Nephron progenitor cell (in vitro differentiated cells): ENCODE data around the gene SPAG6.

Source experiments
- DNase-seq: peaks from one replicate; pipeline ENCODE4 v3.0.0; 2021
- H3K27ac Mint-ChIP-seq: 2 replicates; pipeline ENCODE4 v1.8.0; 2021; ENCODE audit warnings: mild to moderate bottlenecking, moderate library complexity, mixed read lengths
- H3K27me3 Mint-ChIP-seq: 2 replicates; pipeline ENCODE4 v1.8.0; 2021; ENCODE audit warnings: mild to moderate bottlenecking, low read depth, mixed read lengths; ENCODE audit not compliant: poor library complexity
- H3K36me3 Mint-ChIP-seq: 2 replicates; pipeline ENCODE4 v1.8.0; 2021; ENCODE audit warnings: low read depth, mixed read lengths
- H3K4me1 Mint-ChIP-seq: 2 replicates; pipeline ENCODE4 v1.8.0; 2021; ENCODE audit warnings: mixed read lengths
- H3K4me3 Mint-ChIP-seq: 2 replicates; pipeline ENCODE4 v1.8.0; 2021; ENCODE audit warnings: mild to moderate bottlenecking, moderate library complexity, mixed read lengths
- H3K9me3 Mint-ChIP-seq: 2 replicates; pipeline ENCODE4 v1.8.0; 2021; ENCODE audit warnings: mild to moderate bottlenecking, moderate library complexity, mixed read lengths
- CTCF ChIP-seq: fragments of 200-600 bp; sonication (generic); IDR thresholded peaks from 2 replicates; pipeline ENCODE4 v1.5.0; 2021; ENCODE audit warnings: antibody characterized with exemption

Gene SPAG6

DNA sequence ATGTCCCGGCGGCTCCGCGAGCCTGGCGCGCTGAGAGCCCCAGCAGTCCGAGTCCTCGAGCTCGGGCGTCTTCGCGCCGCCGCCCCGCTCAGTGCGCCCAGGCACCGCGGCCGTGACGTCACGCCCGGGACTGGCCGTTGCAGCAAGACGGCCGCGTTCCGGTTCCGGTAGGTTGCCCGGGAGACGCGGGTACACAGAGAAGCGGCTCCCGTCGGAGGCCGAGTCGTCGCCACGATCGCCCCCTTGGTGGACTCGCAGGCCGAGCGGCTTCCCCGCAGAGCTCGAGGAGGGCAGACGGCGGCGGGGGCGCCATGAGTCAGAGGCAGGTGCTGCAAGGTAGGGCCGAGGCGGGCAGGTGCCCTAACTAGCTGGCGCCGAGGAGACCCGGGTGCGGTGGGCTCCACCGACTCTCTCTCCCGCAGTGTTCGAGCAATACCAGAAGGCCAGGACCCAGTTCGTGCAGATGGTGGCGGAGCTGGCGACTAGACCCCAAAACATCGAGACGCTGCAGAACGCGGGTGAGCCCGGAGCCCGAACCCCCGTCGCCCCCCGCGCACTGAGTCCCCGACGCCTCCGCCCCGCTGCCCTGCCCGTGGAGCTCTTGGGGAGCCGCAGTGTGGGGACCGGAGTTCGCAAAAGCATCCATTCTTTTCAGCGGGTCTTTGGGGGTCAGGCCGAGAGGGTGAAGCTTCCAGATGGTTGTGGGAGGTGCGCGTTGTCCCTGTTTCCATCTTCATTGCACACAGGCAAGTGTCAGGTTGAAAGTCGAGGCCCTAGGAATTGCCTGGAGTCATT, at the start of gene SPAG6:
Gene SPAG6 (plus strand): TSS at position 196 of the 795 bp plus-strand sequence. CDS start 116 bp downstream, at position 312.
- H3K27me3 Mint-ChIP-seq: peaks cover 81% of the 10 kb centered on the region
- peak; percentile 81 for DNase-seq

DNA sequence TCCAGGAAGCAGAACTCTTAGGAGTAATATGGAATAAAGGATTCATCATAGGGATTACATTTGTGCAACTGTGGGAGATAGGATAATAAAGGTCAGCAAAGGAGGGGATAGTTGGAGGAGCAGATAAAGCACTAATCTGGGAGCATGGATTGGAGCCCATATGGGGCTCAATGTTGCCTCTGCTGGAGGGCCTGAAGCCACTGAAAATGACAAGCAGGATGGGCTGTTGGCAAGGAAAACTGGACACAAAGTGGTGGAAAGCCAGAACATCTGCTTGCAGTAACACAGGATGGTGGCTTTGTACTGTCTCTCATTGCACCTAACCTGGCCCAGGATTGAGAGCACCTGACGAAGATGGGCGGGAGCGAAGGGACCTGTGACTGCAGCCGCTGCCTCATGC, 44.1 kb upstream of the SPAG6 start:
- peaks cover 24% of the 10 kb centered on the region for H3K27me3 Mint-ChIP-seq
- no peaks in the 10 kb centered on the region for H3K4me1 Mint-ChIP-seq
- no peak for TF ChIP-seq CTCF
- DNase-seq: no peak
- no peak overlapping the region for H3K27ac Mint-ChIP-seq
- no peaks in the 10 kb centered on the region for H3K36me3 Mint-ChIP-seq
- H3K9me3 Mint-ChIP-seq: no peaks in the 10 kb centered on the region
- H3K4me3 Mint-ChIP-seq: no peak overlapping the region

More for the DNA sequence above, at the start of gene SPAG6:
- H3K4me3 Mint-ChIP-seq: peak within 1 kb of the TSS; percentile 70
- H3K4me1 Mint-ChIP-seq: peaks cover 17% of the 10 kb centered on the region
- peaks cover 3% of the 10 kb centered on the region for H3K9me3 Mint-ChIP-seq
- H3K36me3 Mint-ChIP-seq: no peaks in the 10 kb centered on the region
- H3K27ac Mint-ChIP-seq: no peak within 1 kb of the TSS
- no peak for TF ChIP-seq CTCF

- no peak for TF ChIP-seq CTCF
- no peak for DNase-seq
- H3K4me3 Mint-ChIP-seq: no peak overlapping the region
- no peaks in the 10 kb centered on the region for H3K9me3 Mint-ChIP-seq
- H3K4me1 Mint-ChIP-seq: no peaks in the 10 kb centered on the region
- no peaks in the 10 kb centered on the region for H3K36me3 Mint-ChIP-seq
- peaks cover 9% of the 10 kb centered on the region for H3K27me3 Mint-ChIP-seq
- H3K27ac Mint-ChIP-seq: no peak overlapping the region
Measured at GRCh38 chr10:22303461-22303860, 41.8 kb upstream of the SPAG6 start.

DNA sequence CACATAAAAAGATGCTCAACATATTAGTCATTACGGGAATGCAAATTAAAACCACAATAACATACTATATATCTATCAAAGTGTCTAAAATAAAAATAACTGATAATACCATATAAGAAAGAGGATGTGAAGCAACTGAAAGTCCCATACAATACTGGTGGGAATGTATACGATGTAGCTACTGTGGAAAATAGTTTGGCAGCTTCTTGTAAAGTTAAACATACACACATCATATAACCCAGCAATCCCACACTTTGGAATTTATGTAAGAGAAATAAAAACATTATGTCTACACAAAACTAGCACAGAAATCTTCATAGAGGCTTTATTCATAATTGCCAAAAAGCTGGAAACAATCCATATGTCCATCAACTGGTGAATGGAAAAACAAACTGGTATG, 39.6 kb upstream of the SPAG6 start:
- H3K36me3 Mint-ChIP-seq: no peaks in the 10 kb centered on the region
- H3K4me3 Mint-ChIP-seq: no peak overlapping the region
- no peaks in the 10 kb centered on the region for H3K9me3 Mint-ChIP-seq
- no peak for DNase-seq
- peaks cover 9% of the 10 kb centered on the region for H3K27me3 Mint-ChIP-seq
- no peak overlapping the region for H3K27ac Mint-ChIP-seq
- no peaks in the 10 kb centered on the region for H3K4me1 Mint-ChIP-seq
- TF ChIP-seq CTCF: no peak

GRCh38 chr10:22308390-22308789, 36.9 kb upstream of the SPAG6 start:
- DNase-seq: no peak
- no peak for TF ChIP-seq CTCF
- no peaks in the 10 kb centered on the region for H3K4me1 Mint-ChIP-seq
- H3K36me3 Mint-ChIP-seq: no peaks in the 10 kb centered on the region
- no peak overlapping the region for H3K27ac Mint-ChIP-seq
- peaks cover 15% of the 10 kb centered on the region for H3K27me3 Mint-ChIP-seq
- no peaks in the 10 kb centered on the region for H3K9me3 Mint-ChIP-seq
- no peak overlapping the region for H3K4me3 Mint-ChIP-seq
